GM18520 (cell line): ENCODE results near the gene P3H2.

Experiments used
- ATAC-seq: cut with Tn5 transposase; IDR thresholded peaks from one replicate; pipeline ENCODE4 v1.9.1; 2021; ENCODE audit not compliant: unreplicated experiment

The P3H2 gene

GRCh38 chr3:190019844-190020243 is 100.9 kb downstream of the P3H2 start:
- ATAC-seq: no peak

- no peak for ATAC-seq
Observed at GRCh38 chr3:190019006-190019405, 101.7 kb downstream of the P3H2 start.

GRCh38 chr3:190018460-190018859 is 102.2 kb downstream of the P3H2 start:
- ATAC-seq: no peak

- ATAC-seq: no peak
Observed at GRCh38 chr3:190017521-190018288, 103.0 kb downstream of the P3H2 start.

GRCh38 chr3:190016966-190017365 is 103.7 kb downstream of the P3H2 start:
- ATAC-seq: no peak

GRCh38 chr3:190014940-190015339 is 105.8 kb downstream of the P3H2 start:
- ATAC-seq: no peak

GRCh38 chr3:190013943-190014924 is 106.5 kb downstream of the P3H2 start:
- ATAC-seq: no peak

GRCh38 chr3:190012784-190013183 is 107.9 kb downstream of the P3H2 start:
- no peak for ATAC-seq

- no peak for ATAC-seq
Observed at GRCh38 chr3:190012314-190012782, 108.3 kb downstream of the P3H2 start.

- ATAC-seq: no peak
Observed at GRCh38 chr3:190010486-190010885, 110.2 kb downstream of the P3H2 start.

- ATAC-seq: no peak
Observed at GRCh38 chr3:190009614-190010013, 111.1 kb downstream of the P3H2 start.

- ATAC-seq: no peak
Observed at GRCh38 chr3:190008432-190008831, 112.3 kb downstream of the P3H2 start.

GRCh38 chr3:190005343-190006113 is 115.2 kb downstream of the P3H2 start:
- no peak for ATAC-seq

- ATAC-seq: no peak
Observed at GRCh38 chr3:190004656-190005055, 116.0 kb downstream of the P3H2 start.

GRCh38 chr3:190003681-190004123 is 117.0 kb downstream of the P3H2 start:
- no peak for ATAC-seq

- no peak for ATAC-seq
Observed at GRCh38 chr3:190003068-190003467, 117.6 kb downstream of the P3H2 start.

- no peak for ATAC-seq
Observed at GRCh38 chr3:190001426-190001825, 119.3 kb downstream of the P3H2 start.

- ATAC-seq: no peak
Observed at GRCh38 chr3:190000861-190001196, 119.9 kb downstream of the P3H2 start.

- ATAC-seq: no peak
Observed at GRCh38 chr3:190000187-190000860, 120.4 kb downstream of the P3H2 start.

GRCh38 chr3:189999718-190000117 is 121.0 kb downstream of the P3H2 start:
- ATAC-seq: no peak

GRCh38 chr3:189995129-189995528 is 125.6 kb downstream of the P3H2 start:
- ATAC-seq: no peak
